ENCODE measurements around the gene WASF3.
"Not testable (repeated sequence)": the region's sequence is repeated elsewhere in the genome, so short reads cannot be mapped to it uniquely, and the experiment has no call there.

The WASF3 gene

GRCh38 chr13:26590951-26591350, 33.5 kb downstream of the WASF3 start:
- DNase-seq = no peak

GRCh38 chr13:26591672-26592071, 34.2 kb downstream of the WASF3 start:
- no peak for DNase-seq

GRCh38 chr13:26593661-26594060, 36.2 kb downstream of the WASF3 start:
- no peak for DNase-seq

GRCh38 chr13:26594363-26594762, 36.9 kb downstream of the WASF3 start:
- DNase-seq = no peak

- no peak for DNase-seq
These were observed 39.0 kb downstream of the WASF3 start for GRCh38 chr13:26596458-26596857.

GRCh38 chr13:26599403-26599802, 41.9 kb downstream of the WASF3 start:
- DNase-seq = no peak

GRCh38 chr13:26599860-26600259, 42.4 kb downstream of the WASF3 start:
- no peak for DNase-seq

GRCh38 chr13:26600343-26600742, 42.9 kb downstream of the WASF3 start:
- no peak for DNase-seq

- DNase-seq = no peak
These were observed 44.2 kb downstream of the WASF3 start for GRCh38 chr13:26601669-26602068.

- no peak for DNase-seq
These were observed 45.3 kb downstream of the WASF3 start for GRCh38 chr13:26602783-26603182.

GRCh38 chr13:26604784-26605545, 47.5 kb downstream of the WASF3 start:
- no peak for DNase-seq

- DNase-seq = no peak
These were observed 48.4 kb downstream of the WASF3 start for GRCh38 chr13:26605845-26606244.

GRCh38 chr13:26606631-26607030, 49.1 kb downstream of the WASF3 start:
- DNase-seq = no peak

GRCh38 chr13:26614721-26615120, 57.2 kb downstream of the WASF3 start:
- no peak for DNase-seq

- no peak for DNase-seq
These were observed 58.6 kb downstream of the WASF3 start for GRCh38 chr13:26616126-26616525.

GRCh38 chr13:26618726-26619125, 61.2 kb downstream of the WASF3 start:
- DNase-seq = no peak

GRCh38 chr13:26619358-26619757, 61.9 kb downstream of the WASF3 start:
- no peak for DNase-seq

GRCh38 chr13:26621731-26622401, 64.4 kb downstream of the WASF3 start:
- DNase-seq = no peak

GRCh38 chr13:26623125-26623524, 65.6 kb downstream of the WASF3 start:
- no peak for DNase-seq

- DNase-seq = no peak
These were observed 67.1 kb downstream of the WASF3 start for GRCh38 chr13:26624572-26624971.

GRCh38 chr13:26626271-26626670, 68.8 kb downstream of the WASF3 start:
- DNase-seq = no peak

- DNase-seq = no peak
These were observed 71.2 kb downstream of the WASF3 start for GRCh38 chr13:26628706-26629105.

GRCh38 chr13:26629260-26629825, 71.9 kb downstream of the WASF3 start:
- no peak for DNase-seq

- DNase-seq = not testable (repeated sequence)
These were observed 78.2 kb downstream of the WASF3 start for GRCh38 chr13:26635634-26636033.
